ENCODE data around the gene EDN1.

DNA sequence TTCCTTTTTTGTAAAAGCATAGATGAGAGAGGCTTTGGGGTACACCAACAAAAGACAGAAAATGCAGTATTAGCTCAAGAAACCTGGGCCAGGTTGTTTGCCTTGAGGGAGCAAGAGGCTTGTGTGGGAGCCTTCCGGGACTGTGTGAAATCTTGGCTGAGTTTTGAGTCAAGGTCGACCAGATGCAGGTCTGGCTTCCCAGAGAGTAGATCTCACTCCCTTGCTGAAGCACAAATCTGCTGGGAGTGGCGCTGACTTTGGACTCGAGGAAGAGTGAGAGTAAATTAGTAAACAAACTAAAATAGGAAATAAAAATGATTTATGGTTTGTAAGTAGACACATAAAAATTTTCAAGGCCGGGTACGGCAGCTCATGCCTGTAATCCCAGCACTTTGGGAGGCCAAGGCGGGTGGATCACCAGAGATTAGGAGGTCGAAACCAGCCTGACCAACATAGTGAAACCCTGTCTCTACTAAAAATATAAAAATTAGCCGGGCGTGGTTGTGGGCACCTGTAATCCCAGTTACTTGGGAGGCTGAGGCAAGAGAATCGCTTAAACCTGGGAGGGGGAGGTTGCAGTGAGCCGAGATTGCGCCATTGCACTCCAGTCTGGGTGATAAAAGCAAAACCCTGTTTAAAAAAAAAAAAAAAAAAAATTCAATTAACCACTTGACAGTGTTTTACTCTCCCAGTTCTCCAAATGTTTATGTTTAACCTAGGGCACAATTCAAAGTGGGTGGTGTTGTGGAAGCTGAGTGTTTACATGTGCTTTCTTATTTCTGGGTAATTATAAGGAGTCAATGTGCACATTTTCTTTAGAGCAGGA lies 27.7 kb upstream of the EDN1 start:
- TF ChIP-seq, protein P1, sequence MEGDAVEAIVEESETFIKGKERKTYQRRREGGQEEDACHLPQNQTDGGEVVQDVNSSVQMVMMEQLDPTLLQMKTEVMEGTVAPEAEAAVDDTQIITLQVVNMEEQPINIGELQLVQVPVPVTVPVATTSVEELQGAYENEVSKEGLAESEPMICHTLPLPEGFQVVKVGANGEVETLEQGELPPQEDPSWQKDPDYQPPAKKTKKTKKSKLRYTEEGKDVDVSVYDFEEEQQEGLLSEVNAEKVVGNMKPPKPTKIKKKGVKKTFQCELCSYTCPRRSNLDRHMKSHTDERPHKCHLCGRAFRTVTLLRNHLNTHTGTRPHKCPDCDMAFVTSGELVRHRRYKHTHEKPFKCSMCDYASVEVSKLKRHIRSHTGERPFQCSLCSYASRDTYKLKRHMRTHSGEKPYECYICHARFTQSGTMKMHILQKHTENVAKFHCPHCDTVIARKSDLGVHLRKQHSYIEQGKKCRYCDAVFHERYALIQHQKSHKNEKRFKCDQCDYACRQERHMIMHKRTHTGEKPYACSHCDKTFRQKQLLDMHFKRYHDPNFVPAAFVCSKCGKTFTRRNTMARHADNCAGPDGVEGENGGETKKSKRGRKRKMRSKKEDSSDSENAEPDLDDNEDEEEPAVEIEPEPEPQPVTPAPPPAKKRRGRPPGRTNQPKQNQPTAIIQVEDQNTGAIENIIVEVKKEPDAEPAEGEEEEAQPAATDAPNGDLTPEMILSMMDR (IDR thresholded peaks at IDR 0.05) = no peak
- no peak for TF ChIP-seq POLR2A (IDR thresholded peaks at IDR 0.05)
